ENCODE data around the gene C20orf202.

The C20orf202 gene

DNA sequence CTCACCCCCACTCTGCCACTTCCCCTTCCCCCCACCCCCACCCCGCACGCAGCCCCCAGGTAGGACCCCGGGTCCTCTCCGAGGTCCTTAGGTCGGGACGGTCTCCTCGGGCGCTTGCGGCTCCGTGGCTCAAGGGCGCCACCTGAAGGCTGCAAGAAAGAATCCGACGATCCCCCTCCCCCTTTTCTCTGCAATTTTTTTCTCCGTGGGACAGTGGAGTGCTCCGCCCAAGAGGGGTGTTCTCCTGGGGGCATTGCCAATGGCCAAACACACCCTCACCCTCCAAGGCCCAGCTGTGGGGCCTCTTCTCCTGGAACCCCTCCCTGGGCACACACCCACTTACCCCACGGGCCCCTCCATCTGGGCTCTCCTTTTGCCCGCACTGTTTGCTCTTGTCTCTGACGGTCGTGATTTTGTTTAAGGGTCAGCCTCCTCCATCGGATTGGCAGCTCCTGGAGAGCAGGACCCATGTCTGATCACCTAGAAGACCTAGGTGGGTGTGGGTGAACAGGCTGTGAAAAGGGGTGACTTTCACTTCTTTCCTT, 17.4 kb upstream of the C20orf202 start (continued):
- TF ChIP-seq MEIS1 (CRISPR knock-in tag; IDR thresholded peaks at IDR 0.05; ENCODE audit: borderline replicate concordance) = no peak
- TF ChIP-seq ZNF214 (tag by site-specific recombination; IDR thresholded peaks at IDR 0.05; ENCODE audit: borderline replicate concordance) = no peak
- TF ChIP-seq, protein P1, sequence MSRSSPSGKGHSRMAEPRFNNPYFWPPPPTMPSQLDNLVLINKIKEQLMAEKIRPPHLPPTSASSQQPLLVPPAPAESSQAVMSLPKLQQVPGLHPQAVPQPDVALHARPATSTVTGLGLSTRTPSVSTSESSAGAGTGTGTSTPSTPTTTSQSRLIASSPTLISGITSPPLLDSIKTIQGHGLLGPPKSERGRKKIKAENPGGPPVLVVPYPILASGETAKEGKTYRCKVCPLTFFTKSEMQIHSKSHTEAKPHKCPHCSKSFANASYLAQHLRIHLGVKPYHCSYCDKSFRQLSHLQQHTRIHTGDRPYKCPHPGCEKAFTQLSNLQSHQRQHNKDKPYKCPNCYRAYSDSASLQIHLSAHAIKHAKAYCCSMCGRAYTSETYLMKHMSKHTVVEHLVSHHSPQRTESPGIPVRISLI (tag by site-specific recombination; IDR thresholded peaks at IDR 0.05) = peak; percentile 82
- TF ChIP-seq ZNF169 (tag by site-specific recombination; IDR thresholded peaks at IDR 0.05) = no peak
- TF ChIP-seq GLIS2 (tag by site-specific recombination; IDR thresholded peaks at IDR 0.05) = peak; percentile 34
- TF ChIP-seq ZNF274 (IDR thresholded peaks at IDR 0.05; ENCODE audit: low read length) = no peak
- no peak for TF ChIP-seq ZNF274 (tag by site-specific recombination; IDR thresholded peaks at IDR 0.05; ENCODE audit: borderline replicate concordance)
- TF ChIP-seq ZNF426 (tag by site-specific recombination; IDR thresholded peaks at IDR 0.05) = no peak
- no peak for TF ChIP-seq ZNF239 (tag by site-specific recombination; IDR thresholded peaks at IDR 0.05)

DNA sequence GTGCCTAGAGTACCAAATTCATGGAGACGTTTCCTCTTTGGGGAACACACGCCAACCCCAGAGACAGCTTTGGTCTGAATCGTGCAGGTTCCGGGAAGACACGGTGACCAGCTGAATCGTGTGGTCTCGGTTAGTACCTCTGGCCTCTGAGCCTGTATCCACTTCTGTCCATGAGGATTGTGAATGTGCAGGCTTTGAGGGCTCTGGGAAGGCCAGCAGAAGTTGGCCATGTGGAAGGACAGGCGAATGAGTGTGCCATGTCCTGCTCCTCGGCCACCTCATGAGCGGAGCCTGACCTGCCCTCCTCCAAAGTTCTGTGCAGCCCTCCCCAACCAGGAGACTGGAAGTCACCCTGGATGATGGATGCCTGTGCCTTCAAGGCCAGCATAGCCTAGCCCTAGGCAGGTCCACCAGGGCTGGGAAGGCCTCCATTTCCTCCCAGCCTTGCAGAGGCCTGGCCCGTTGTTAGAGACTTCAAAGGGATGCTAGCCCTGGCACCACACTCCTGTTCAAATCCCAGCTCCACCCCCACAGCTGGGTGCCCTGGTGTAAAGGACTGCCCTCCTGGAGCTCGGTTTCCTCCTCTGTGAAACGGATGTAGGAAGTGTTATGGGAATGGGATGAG, 16.8 kb upstream of the C20orf202 start:
- H3K4me3 ChIP-seq (ENCODE audit: low read depth, low read length) = no peak overlapping the region
- peaks cover 0 to under 1% of the 10 kb centered on the region in 2 experiments; a peak in 1 of 3 replicates for H3K36me3 ChIP-seq (ENCODE audit: control insufficient read depth in 2 of 2, insufficient read depth in 1 of 2, low read length in 2 of 2)
- H3K27ac ChIP-seq (ENCODE audit: extremely low read depth, low read depth, low read length) = no peak overlapping the region
- no peaks in the 10 kb centered on the region for H3K4me1 ChIP-seq (ENCODE audit: control insufficient read depth, insufficient read depth, low read length)
- POLR2A ChIA-PET = no interaction called here
- CTCF ChIA-PET = interaction anchor here (0.6 to 3.4 kb wide), 14 partner anchors 14 to 354 kb away, joined by 3 to 21 read pairs (median 4); no protein-coding TSS in a partner anchor
- no peaks in the 10 kb centered on the region for H3K9me3 ChIP-seq (ENCODE audit: control insufficient read depth, insufficient read depth, low read depth, low read length)
- TF ChIP-seq ZFP69B (tag by site-specific recombination; IDR thresholded peaks at IDR 0.05) (no peak), ZNF335 (tag by site-specific recombination; conservative IDR thresholded peaks at IDR 0.05) (no peak), REPIN1 (tag by site-specific recombination; IDR thresholded peaks at IDR 0.05; ENCODE audit: low read depth) (no peak), GLIS2 (tag by site-specific recombination; IDR thresholded peaks at IDR 0.05) (no peak), MEIS1 (CRISPR knock-in tag; IDR thresholded peaks at IDR 0.05; ENCODE audit: borderline replicate concordance) (no peak), KLF1 (tag by site-specific recombination; IDR thresholded peaks at IDR 0.05) (no peak), ZNF416 (tag by site-specific recombination; IDR thresholded peaks at IDR 0.05) (no peak), ZNF354C (tag by site-specific recombination; IDR thresholded peaks at IDR 0.05; ENCODE audit: borderline replicate concordance, low read depth) (no peak), ZNF558 (tag by site-specific recombination; IDR thresholded peaks at IDR 0.05) (no peak)
- TF ChIP-seq, protein P2, sequence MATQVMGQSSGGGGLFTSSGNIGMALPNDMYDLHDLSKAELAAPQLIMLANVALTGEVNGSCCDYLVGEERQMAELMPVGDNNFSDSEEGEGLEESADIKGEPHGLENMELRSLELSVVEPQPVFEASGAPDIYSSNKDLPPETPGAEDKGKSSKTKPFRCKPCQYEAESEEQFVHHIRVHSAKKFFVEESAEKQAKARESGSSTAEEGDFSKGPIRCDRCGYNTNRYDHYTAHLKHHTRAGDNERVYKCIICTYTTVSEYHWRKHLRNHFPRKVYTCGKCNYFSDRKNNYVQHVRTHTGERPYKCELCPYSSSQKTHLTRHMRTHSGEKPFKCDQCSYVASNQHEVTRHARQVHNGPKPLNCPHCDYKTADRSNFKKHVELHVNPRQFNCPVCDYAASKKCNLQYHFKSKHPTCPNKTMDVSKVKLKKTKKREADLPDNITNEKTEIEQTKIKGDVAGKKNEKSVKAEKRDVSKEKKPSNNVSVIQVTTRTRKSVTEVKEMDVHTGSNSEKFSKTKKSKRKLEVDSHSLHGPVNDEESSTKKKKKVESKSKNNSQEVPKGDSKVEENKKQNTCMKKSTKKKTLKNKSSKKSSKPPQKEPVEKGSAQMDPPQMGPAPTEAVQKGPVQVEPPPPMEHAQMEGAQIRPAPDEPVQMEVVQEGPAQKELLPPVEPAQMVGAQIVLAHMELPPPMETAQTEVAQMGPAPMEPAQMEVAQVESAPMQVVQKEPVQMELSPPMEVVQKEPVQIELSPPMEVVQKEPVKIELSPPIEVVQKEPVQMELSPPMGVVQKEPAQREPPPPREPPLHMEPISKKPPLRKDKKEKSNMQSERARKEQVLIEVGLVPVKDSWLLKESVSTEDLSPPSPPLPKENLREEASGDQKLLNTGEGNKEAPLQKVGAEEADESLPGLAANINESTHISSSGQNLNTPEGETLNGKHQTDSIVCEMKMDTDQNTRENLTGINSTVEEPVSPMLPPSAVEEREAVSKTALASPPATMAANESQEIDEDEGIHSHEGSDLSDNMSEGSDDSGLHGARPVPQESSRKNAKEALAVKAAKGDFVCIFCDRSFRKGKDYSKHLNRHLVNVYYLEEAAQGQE (tag by site-specific recombination; IDR thresholded peaks at IDR 0.05) = no peak
- TF ChIP-seq, protein P3, sequence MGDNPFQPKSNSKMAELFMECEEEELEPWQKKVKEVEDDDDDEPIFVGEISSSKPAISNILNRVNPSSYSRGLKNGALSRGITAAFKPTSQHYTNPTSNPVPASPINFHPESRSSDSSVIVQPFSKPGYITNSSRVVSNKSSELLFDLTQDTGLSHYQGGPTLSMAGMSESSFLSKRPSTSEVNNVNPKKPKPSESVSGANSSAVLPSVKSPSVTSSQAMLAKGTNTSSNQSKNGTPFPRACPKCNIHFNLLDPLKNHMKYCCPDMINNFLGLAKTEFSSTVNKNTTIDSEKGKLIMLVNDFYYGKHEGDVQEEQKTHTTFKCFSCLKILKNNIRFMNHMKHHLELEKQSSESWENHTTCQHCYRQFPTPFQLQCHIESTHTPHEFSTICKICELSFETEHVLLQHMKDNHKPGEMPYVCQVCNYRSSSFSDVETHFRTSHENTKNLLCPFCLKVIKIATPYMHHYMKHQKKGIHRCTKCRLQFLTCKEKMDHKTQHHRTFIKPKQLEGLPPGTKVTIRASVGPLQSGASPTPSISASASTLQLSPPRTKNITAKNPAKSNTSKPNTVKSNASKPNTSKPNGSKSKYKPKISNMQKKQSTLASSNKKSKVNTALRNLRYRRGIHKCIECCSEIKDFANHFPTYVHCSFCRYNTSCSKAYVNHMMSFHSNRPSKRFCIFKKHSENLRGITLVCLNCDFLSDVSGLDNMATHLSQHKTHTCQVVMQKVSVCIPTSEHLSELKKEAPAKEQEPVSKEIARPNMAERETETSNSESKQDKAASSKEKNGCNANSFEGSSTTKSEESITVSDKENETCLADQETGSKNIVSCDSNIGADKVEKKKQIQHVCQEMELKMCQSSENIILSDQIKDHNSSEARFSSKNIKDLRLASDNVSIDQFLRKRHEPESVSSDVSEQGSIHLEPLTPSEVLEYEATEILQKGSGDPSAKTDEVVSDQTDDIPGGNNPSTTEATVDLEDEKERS (tag by site-specific recombination; IDR thresholded peaks at IDR 0.05) = no peak
- TF ChIP-seq, protein P4, sequence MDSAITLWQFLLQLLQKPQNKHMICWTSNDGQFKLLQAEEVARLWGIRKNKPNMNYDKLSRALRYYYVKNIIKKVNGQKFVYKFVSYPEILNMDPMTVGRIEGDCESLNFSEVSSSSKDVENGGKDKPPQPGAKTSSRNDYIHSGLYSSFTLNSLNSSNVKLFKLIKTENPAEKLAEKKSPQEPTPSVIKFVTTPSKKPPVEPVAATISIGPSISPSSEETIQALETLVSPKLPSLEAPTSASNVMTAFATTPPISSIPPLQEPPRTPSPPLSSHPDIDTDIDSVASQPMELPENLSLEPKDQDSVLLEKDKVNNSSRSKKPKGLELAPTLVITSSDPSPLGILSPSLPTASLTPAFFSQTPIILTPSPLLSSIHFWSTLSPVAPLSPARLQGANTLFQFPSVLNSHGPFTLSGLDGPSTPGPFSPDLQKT (IDR thresholded peaks at IDR 0.05; ENCODE audit: borderline replicate concordance, low read depth, low read length) = no peak
- TF ChIP-seq, protein P5, sequence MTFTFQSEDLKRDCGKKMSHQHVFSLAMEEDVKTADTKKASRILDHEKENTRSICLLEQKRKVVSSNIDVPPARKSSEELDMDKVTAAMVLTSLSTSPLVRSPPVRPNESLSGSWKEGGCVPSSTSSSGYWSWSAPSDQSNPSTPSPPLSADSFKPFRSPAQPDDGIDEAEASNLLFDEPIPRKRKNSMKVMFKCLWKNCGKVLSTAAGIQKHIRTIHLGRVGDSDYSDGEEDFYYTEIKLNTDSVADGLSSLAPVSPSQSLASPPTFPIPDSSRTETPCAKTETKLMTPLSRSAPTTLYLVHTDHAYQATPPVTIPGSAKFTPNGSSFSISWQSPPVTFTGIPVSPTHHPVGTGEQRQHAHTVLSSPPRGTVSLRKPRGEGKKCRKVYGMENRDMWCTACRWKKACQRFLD (tag by site-specific recombination; IDR thresholded peaks at IDR 0.05) = no peak
- TF ChIP-seq, protein P6, sequence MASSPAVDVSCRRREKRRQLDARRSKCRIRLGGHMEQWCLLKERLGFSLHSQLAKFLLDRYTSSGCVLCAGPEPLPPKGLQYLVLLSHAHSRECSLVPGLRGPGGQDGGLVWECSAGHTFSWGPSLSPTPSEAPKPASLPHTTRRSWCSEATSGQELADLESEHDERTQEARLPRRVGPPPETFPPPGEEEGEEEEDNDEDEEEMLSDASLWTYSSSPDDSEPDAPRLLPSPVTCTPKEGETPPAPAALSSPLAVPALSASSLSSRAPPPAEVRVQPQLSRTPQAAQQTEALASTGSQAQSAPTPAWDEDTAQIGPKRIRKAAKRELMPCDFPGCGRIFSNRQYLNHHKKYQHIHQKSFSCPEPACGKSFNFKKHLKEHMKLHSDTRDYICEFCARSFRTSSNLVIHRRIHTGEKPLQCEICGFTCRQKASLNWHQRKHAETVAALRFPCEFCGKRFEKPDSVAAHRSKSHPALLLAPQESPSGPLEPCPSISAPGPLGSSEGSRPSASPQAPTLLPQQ (tag by site-specific recombination; IDR thresholded peaks at IDR 0.05) = no peak

Data from HEK293 (cell line).